Motor neuron (in vitro differentiated cells): Measurements from ENCODE around the gene PRKN. TPM values are rescaled to one million over a fixed set of nuclear protein-coding genes. Genes with fewer than 3 reads are reported as not detected.

ENCODE experiments used
- ATAC-seq, 8 experiments: fragments of 200-7000 bp; cut with Tn5 transposase; replicated peaks in 6 of 8; 2 replicates each; pipeline ENCODE4 v1.8.0; 2021; ENCODE audit warnings: mild to moderate bottlenecking in 8 of 8, moderate library complexity in 8 of 8
- H3K27ac ChIP-seq, 2 donors: fragments of 250-450 bp; sonication (Bioruptor Pico); 2 replicates each; pipeline ENCODE4 v1.9.0; 2021; ENCODE audit warnings: antibody characterized with exemption in 2 of 2, mild to moderate bottlenecking in 2 of 2, moderate library complexity in 1 of 2
- H3K4me1 ChIP-seq, 2 donors: fragments of 250-450 bp; sonication (Bioruptor Pico); replicated peaks in 1 of 2; 2 replicates each; pipeline ENCODE4 v1.6.1; 2021; ENCODE audit warnings: antibody characterized with exemption in 2 of 2, mild to moderate bottlenecking in 2 of 2, moderate library complexity in 1 of 2
- H3K4me3 ChIP-seq, 5 donors: fragments of 250-450 bp; sonication (Bioruptor Pico); 2 replicates each; pipeline ENCODE4 v1.9.0; 2021; ENCODE audit warnings: antibody characterized with exemption in 5 of 5, mild to moderate bottlenecking in 5 of 5, moderate library complexity in 4 of 5
- WGBS, 10 experiments: fragments of 450-650 bp; shearing (Covaris generic); methylation state at CpG; one replicate each; pipeline ENCODE4 v1.0.0; 2022; 5-methylcytosine and 5-hydroxymethylcytosine counted together
- in situ Hi-C, 9 experiments: fragments of 400-800 bp; cut with MboI; loops; one replicate each; pipeline ENCODE4 v1.15.0; 2021; ENCODE audit warnings: low sequenced_read_pairs in 9 of 9, low pct_unique_long_range_greater_than_20kb in 2 of 9; ENCODE audit not compliant: unreplicated experiment in 9 of 9
- total RNA-seq, 8 experiments: library from RNA; unstranded; fragments of 300-600 nt; gene quantifications; 2 replicates each; pipeline versions ENCODE4 v1.2.3 to v1.2.4, GENCODE V29; 2022

Gene PRKN
- total RNA-seq, 8 experiments from 2014 or later: 0.71 to 8.1 (median 2.9) TPM

- no peak for ATAC-seq
- Histone ChIP-seq H3K27ac (no peak overlapping the region), H3K4me1 (peaks cover 2 to 5% of the 10 kb centered on the region in 2 donors), H3K4me3 (no peak overlapping the region)
- in situ Hi-C loops: no loop called here
Measured at GRCh38 chr6:162481938-162482337, 245.6 kb downstream of the PRKN start.

DNA sequence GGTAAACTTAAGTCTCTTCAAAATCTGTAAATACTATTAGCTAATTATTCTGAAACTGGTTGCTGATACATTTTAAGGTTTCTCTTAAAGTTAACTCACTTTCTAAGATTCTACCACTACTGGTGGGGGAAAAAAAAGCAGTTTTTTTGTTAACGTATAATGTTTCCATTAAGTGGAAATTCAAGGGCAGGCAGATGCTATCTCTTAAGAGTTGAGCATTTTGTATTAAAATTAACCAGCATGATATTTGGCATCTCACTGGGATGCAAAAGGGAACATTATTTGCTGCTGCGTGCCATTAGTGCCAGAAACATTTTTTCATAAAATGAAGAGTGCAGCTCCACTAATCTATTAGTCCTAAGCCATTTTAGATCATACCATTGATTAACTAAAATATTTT is 246.2 kb downstream of the PRKN start:
- no peak overlapping the region for H3K27ac ChIP-seq
- WGBS, 10 experiments: 27 to 100% (median 98%) methylated on average over 2 of the region's 2 CpGs
- ATAC-seq: no peak
- in situ Hi-C loops: no loop called here
- no peak overlapping the region for H3K4me3 ChIP-seq
- H3K4me1 ChIP-seq: peaks cover 2 to 5% of the 10 kb centered on the region in 2 donors

DNA sequence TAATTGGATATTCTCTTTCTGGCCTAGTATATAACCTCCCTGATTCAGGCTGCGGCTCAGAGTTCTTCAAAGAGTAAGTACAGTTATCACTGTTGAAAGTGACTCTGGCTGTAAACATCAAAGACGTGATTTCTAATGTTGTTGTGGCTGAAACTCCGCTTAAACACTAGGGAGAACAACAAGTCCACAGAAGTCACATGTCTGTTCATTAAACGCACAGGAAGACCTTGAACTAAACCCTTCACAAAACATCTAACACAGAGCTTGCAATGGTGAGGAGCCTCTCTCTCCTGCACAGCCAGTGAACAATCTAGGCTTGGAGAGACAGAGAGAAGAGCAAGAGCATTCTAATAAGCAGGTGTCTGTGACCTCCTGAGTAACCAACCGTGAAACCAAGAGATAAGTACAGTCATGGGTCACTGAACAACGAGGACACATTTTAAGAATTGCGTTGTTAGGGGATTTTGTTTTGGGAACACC is 249.3 kb downstream of the PRKN start:
- no peak overlapping the region for H3K4me3 ChIP-seq
- H3K4me1 ChIP-seq: no peaks in the 10 kb centered on the region
- WGBS, 10 experiments: 41 to 100% (median 81%) methylated on average over 2 to 7 of the region's 7 CpGs; no CpG with 5 or more reads in 2 of the 10 experiments
- H3K27ac ChIP-seq: no peak overlapping the region
- in situ Hi-C loops: no loop called here
- no peak for ATAC-seq

DNA sequence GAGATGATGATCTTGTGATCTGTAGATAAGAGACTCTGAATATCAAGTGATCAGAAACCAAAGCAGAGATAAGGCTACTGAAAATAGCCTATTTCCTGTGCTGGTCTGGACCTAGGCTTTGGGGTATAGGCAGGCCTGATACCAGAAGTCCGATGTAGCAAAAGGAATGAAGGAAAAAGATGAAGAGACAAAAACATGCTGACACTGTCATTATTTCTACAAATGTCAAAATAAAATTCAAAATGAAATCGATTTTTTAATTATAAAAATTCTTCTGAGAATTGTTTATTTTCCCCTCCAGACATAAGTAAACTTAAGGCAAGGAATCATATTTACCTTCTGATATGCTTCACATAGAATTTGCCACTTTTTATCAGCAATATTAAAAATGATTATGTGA is 252.8 kb downstream of the PRKN start:
- WGBS, 10 experiments: 0 to 79% (median 39%) methylated on average over 1 to 2 of the region's 2 CpGs
- H3K4me1 ChIP-seq: no peaks in the 10 kb centered on the region
- in situ Hi-C loops: no loop called here
- no peak overlapping the region for H3K4me3 ChIP-seq
- H3K27ac ChIP-seq: no peak overlapping the region
- ATAC-seq: no peak

- H3K4me1 ChIP-seq: no peaks in the 10 kb centered on the region
- in situ Hi-C loops: no loop called here
- no peak overlapping the region for H3K4me3 ChIP-seq
- no peak overlapping the region for H3K27ac ChIP-seq
- ATAC-seq: no peak
- WGBS, 10 experiments: 7 to 100% (median 93%) methylated on average over 1 to 2 of the region's 2 CpGs; no CpG with 5 or more reads in 1 of the 10 experiments
Measured at GRCh38 chr6:162471842-162472241, 255.7 kb downstream of the PRKN start.

DNA sequence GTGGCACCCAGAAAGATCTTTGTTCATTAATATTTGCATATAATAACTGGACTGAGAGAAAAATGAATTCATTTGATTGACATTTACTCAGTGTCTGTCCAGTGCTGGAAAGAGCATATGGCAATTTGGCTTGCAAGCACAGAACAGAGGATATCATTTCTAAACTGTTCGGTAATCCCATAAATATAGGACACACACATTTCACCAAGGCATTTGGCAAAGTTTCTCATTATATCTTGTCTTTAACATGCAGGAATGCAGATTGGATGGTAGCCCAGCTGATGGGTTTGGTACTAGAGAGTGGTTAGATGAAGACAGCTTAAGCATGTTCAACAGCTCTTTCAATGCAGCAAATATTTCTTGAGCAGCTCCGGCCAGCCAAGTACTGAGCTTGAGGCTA is 259.2 kb downstream of the PRKN start:
- in situ Hi-C loops: no loop called here

DNA sequence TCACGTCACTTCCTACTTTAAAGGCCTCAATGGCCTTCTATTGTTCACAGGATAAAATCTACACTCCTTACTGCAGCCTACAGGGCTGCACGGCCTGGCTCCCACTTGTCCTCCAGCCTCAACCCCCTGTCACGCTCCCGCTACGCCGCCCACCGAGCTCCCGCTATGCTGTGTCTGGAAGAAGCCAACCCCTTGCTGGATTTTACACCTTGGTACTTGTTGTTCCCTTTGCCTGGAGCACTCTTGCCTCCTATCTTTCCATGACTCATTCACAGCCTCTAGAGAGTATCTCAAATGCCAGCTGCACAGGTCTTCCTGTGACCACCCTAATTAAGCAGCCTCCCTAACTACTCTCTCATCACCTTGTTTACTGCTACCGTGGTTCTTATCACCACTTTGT is 259.9 kb downstream of the PRKN start:
- ATAC-seq: no peak
- Histone ChIP-seq H3K4me1 (no peaks in the 10 kb centered on the region), H3K27ac (no peak overlapping the region), H3K4me3 (no peak overlapping the region)
- 48 to 100% (median 83%) methylated on average over 1 to 8 of the region's 9 CpGs; no CpG with 5 or more reads in 3 of the 10 experiments for WGBS, 10 experiments
- in situ Hi-C loops: no loop called here

More for the DNA sequence above, 259.2 kb downstream of the PRKN start:
- 0 to 100% (median 80%) methylated on average over 1 to 2 of the region's 2 CpGs; no CpG with 5 or more reads in 1 of the 10 experiments for WGBS, 10 experiments
- no peak overlapping the region for H3K4me3 ChIP-seq
- ATAC-seq: peak in 2 of 8 experiments; percentile 32 to 39
- H3K27ac ChIP-seq: no peak overlapping the region
- no peaks in the 10 kb centered on the region for H3K4me1 ChIP-seq

- in situ Hi-C loops: no loop called here
- ATAC-seq: no peak
- no peak overlapping the region for H3K27ac ChIP-seq
- H3K4me3 ChIP-seq: no peak overlapping the region
- WGBS, 10 experiments: 0 to 100% (median 67%) methylated on average over 1 of the region's 1 CpG; no CpG with 5 or more reads in 3 of the 10 experiments
- no peaks in the 10 kb centered on the region for H3K4me1 ChIP-seq
Measured at GRCh38 chr6:162463576-162463975, 264.0 kb downstream of the PRKN start.

- no peak overlapping the region for H3K27ac ChIP-seq
- ATAC-seq: no peak
- H3K4me1 ChIP-seq: no peaks in the 10 kb centered on the region
- no peak overlapping the region for H3K4me3 ChIP-seq
- in situ Hi-C loops: no loop called here
Measured at GRCh38 chr6:162459985-162460384, 267.6 kb downstream of the PRKN start.

GRCh38 chr6:162450358-162450757 is 277.2 kb downstream of the PRKN start:
- WGBS, 10 experiments: 57 to 98% (median 84%) methylated on average over 3 to 9 of the region's 9 CpGs
- in situ Hi-C loops: no loop called here
- Histone ChIP-seq H3K4me3 (no peak overlapping the region), H3K27ac (no peak overlapping the region), H3K4me1 (peaks cover 0 to 2% of the 10 kb centered on the region in 2 donors)
- no peak for ATAC-seq

GRCh38 chr6:162448294-162448693 is 279.3 kb downstream of the PRKN start:
- Histone ChIP-seq H3K27ac (no peak overlapping the region), H3K4me3 (no peak overlapping the region), H3K4me1 (peaks cover 3 to 10% of the 10 kb centered on the region in 2 donors)
- ATAC-seq: no peak
- in situ Hi-C loops: no loop called here
- 41 to 100% (median 95%) methylated on average over 2 to 3 of the region's 3 CpGs; no CpG with 5 or more reads in 1 of the 10 experiments for WGBS, 10 experiments

DNA sequence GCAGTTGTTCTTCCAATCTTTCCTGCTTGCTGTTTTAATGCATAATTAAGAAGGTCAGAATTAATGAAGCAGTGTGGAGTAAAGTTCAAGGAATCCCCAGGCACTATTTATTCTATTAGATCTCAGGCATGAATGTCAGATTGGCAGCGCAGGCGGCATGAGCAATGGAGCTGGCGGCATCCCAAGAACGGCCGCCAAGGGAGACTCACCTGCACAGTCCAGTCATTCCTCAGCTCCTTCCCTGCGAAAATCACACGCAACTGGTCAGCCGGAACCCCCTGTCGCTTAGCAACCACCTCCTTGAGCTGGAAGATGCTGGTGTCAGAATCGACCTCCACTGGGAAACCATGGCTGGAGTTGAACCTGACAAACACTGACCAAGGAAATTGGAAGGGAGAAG is 284.5 kb downstream of the PRKN start:
- WGBS, 10 experiments: 44 to 98% (median 68%) methylated on average over 3 to 10 of the region's 10 CpGs; no CpG with 5 or more reads in 2 of the 10 experiments
- ATAC-seq: peak in 5 of 8 experiments; percentile 44 to 65 (median 59)

GRCh38 chr6:162442687-162443086 is 284.9 kb downstream of the PRKN start:
- no peak overlapping the region for H3K4me3 ChIP-seq
- 13 to 73% (median 44%) methylated on average over 2 to 6 of the region's 6 CpGs; no CpG with 5 or more reads in 2 of the 10 experiments for WGBS, 10 experiments
- H3K27ac ChIP-seq: no peak overlapping the region
- peak in 6 of 8 experiments; percentile 67 to 84 (median 80) for ATAC-seq
- H3K4me1 ChIP-seq: peaks cover 24 to 26% of the 10 kb centered on the region in 2 donors
- in situ Hi-C loops: no loop called here

More for the DNA sequence above, 284.5 kb downstream of the PRKN start:
- in situ Hi-C loops: no loop called here
- no peak overlapping the region for H3K27ac ChIP-seq
- peaks cover 24 to 27% of the 10 kb centered on the region in 2 donors for H3K4me1 ChIP-seq
- no peak overlapping the region for H3K4me3 ChIP-seq

- H3K4me3 ChIP-seq: no peak overlapping the region
- peaks cover 24 to 25% of the 10 kb centered on the region in 2 donors for H3K4me1 ChIP-seq
- ATAC-seq: peak in 3 of 8 experiments; percentile 37 to 44 (median 43)
- H3K27ac ChIP-seq: no peak overlapping the region
- in situ Hi-C loops: no loop called here
- 0 to 67% (median 13%) methylated on average over 1 to 5 of the region's 5 CpGs for WGBS, 10 experiments
Measured at GRCh38 chr6:162441991-162442390, 285.6 kb downstream of the PRKN start.
